HG02571 (cell line): Measurements from ENCODE around the gene FEM1B.
A peak's percentile ranks its signal among the peaks of the same experiment; 100 is the strongest.

ENCODE experiments used
- ATAC-seq: cut with Tn5 transposase; IDR thresholded peaks from one replicate; pipeline ENCODE4 v1.9.1; 2021; ENCODE audit warnings: mild to moderate bottlenecking, moderate library complexity; ENCODE audit not compliant: unreplicated experiment

The FEM1B gene

DNA sequence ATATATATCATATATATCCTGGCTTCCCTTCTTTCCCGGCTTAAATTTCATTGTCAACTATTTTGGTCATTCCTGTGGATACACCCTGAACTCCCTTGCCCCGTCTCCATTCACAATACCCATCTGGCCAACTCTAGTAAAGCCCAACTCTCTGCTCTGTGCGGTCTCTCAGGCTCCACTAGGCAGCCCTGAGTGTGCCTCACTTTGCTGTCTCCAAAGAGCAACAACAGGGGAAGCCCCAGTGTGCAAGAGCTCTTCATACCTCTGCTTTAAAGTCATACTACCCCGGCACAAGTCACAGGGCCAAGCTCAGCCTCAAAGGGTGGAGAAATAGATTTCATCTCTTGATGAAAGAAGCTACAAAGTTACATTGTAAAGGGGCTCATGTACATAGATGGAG is 18.9 kb upstream of the FEM1B start:
- ATAC-seq = no peak

DNA sequence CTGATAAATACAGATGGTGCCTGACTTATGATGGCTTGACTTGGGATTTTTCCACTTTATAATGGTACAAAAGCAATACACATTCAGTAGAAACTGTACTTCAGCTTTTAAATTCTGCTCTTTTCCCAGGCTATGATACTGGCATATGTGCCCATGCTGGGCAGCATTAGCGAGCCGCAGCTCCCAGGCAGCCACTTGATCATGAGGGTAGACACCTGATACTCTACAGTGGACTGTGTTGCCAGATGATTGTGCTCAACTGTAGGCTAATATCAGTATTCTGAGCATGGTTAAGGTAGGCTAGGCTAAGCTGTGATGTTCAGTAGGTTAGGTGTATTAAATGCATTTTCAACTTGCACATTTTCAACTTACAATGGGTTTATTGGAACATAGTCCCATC is 17.7 kb upstream of the FEM1B start:
- ATAC-seq = no peak

DNA sequence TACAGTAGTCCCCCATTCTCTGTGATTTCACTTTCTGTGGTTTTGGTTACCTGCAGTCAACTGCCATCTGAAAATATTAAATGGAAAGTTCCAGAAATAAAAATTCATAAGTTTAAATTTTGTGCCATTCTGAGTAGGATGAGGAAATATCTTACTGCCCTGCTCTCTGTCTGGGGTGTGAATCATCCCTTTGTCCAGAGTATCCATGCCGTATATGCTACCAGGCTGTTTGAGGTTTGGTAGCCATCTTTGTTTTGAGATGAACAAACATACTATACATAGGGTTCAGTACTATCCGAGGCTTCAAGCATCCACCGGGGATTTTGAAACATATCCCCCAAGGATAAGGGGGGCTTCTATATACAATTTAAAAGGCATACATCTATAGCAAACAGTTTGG is 16.3 kb upstream of the FEM1B start:
- ATAC-seq = no peak

DNA sequence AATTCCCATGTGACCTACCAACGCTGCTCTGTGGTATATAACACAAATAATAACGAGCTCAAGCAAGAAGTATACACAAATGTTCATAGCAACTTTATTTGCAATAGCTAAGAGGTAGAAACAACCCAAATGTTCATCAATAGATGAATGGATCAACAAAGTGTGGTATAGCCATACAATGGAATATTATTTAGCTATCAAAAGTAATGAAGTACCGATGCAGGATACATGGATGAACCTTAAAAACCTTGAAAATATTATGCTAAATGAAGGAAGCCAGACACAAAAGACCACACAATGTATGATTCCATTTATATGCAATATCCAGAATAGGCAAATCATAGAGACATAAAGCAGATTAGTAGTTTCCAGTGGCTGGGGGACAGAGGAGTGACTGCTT is 15.6 kb upstream of the FEM1B start:
- no peak for ATAC-seq

DNA sequence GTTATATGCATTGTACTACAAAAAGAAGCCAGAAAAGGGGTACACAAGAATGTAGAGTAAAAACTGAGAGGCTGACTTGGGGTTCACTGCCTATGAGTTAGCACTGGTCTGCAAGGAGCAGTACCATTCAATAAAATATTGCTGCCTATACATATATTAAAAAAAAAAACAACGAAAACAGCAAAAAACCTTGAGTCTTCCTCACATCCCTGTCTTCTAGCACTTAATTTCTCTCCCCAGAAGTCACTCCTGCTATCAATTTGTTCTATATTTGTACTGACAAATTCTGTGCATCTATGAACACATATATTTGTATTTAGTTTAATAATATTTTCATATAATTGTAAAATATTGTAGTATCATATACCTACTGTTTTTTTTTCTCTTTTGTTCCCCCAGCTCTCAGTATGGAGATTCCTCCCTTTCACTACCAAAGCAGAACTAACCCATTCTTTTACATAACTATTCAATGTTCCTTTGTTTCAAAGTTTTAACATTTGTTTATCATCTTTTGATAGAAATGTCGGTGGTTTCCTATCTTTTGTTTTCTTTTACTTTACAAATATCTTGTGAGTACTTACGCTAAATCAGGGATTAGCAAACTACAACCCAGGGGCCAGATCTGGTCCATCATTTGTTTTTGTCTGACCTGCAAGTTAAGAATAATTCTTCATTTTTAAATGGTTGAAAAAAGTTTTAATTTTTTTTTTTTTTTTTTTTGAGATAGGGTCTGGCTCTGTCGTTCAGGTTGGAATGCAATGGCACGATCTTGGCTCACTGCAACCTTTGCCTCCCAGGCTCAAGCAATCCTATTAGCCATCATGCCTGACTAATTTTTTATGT is 14.8 kb upstream of the FEM1B start:
- no peak for ATAC-seq

DNA sequence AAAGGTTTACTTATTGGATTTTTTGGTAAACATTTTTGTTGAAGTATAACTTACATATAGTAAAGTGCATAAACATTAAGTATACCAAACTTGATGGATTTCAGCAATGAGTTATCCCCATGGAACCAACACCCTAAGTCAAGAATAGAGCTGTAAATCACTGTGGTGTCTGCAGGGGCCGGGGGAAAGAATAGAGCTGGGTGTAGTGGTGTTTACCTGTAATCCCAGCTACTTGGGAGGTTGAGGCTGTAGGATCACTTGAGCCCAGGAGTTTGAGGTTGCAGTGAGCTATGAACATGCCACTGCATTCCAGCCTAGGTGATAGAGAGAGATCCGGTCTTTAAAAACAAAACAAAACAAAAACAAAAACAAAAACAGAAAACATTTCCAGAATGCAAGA is 13.3 kb upstream of the FEM1B start:
- no peak for ATAC-seq

DNA sequence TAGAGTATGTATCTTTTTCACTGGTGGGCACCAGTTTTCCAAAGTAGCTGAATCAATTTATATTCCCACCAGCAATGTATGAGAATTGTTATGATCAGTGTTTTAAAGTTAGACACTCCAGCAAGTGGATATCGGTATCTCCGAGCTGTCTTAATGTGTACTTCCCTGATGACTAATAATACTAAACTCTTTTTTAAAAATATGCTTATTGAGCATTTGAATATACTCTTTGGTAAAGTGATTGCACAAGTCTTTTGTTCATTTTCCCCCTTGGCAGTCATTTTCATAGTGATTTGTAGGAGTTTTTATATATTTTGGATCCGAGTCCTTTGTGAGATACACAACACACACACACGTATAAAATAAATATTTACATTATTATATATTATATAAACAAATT is 12.5 kb upstream of the FEM1B start:
- ATAC-seq = no peak

DNA sequence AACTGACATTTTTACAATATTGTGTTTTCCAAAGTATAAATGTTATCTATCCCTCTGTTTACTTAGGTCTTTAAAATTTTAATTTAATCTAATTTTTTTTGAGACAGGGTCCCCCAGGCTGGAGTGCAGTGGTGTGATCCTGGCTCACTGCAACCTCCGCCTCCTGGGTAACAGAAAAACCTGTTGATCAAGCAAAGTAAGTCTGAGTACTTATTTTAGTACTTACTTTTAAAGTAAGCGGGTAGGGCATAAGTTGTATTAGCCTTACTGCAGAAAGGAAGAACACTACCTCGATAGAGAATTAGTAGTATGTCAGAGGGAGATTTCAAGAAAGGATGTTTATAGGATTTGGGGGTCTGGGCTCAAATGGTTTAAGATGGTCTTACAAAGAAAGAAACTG is 11.9 kb upstream of the FEM1B start:
- no peak for ATAC-seq

DNA sequence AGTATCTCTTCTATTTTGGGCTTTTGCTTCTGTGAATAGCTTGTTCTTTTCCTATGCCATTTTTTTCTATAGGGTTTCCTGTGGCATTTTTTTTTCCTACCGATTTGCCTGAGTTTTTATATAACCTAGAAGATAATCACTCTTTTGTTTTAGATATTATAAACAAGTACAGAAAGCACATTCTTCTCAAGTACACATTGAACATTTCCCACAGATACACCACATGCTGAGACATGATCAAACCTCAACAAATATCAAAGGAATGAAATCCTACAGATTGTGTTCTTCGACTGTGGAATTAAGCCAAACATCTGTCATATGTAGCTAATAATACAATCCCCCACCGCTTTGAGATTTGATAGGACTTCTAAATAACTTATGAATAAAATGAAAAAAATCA is 9.1 kb upstream of the FEM1B start:
- no peak for ATAC-seq

DNA sequence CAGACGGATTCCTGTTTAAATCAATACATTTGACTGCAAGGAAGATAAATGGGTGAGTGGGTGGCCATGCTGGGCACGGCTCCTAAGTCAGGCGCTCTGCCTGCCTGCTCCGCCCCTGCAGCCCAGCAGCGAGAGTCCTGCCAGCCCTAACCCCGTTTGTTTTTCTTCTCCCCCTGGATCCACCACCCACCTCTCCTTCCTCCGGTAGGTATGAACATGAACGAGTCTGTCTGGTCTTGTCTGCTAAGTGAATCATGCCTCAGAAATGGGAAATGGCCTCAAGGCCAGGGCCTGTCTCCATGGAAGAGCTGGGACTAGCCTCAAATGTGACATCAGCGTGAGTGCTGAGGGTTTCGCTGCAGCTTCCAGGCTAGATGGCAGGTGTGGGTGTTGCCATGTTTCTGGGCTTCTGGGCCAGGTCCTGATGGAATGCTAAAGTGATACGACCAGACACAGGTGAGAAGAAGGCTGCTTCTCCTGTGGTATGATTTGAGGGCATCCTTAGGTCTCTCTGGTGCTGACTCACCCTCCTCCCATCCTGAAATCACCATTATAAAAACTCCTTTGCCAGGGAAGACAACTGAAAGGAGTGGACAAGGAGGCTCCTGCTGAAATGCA is 5.6 kb upstream of the FEM1B start:
- no peak for ATAC-seq

DNA sequence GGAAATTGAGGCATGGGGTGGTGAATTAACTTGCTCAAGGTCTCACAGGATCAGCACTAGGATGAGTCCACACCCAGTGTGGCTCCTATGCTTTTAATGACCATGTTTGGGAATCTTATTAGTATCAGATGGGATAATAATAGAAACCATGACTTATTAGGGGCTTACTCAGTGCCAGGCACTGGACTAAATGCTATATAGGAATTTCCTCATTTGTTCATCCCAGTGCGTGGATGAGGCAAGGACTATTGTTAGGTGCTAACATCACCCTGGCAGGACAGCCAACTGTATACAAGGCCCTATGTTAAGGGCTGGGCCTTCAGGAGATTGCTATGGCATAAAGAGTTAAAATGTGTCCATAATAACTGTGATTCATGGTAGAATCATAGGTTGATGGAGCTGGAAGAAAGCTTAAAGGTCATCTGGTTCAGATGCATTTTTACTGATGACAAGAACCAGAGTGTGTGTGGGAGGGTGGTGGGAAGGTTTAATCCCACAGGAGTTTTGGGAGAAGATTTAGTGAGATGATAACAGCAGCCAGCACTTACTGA is 4.7 kb upstream of the FEM1B start:
- no peak for ATAC-seq

DNA sequence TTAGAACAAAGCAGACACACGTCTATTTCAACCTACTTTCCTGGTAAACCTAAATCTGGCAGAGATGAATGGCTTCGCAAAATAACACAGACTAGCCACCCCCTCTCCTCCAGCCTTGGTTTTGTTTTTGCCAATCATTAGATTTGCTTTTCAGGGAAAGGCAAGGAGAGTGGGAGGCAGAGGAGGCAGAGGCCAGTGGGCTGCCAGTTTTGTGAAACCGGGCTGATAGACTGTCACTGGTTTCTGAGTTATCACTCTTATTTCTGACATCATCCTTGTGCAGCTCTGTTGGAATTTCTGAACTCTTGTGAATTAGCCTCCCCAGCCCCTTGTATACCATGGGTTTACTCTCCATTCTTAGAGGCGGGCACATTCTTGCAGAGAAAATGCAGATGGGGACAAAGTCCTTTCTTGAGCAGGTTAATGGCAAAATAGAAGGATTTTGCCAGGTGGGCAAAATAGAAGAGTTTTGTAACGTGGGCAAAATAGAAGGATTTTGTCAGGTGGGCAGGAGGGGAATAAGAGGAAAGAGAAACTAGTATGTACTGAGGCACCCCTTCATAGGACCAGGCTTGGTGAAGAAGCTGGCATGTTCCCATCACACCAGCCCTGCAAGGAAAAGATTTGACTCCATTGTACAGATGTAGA is 3.2 kb upstream of the FEM1B start:
- ATAC-seq = no peak

DNA sequence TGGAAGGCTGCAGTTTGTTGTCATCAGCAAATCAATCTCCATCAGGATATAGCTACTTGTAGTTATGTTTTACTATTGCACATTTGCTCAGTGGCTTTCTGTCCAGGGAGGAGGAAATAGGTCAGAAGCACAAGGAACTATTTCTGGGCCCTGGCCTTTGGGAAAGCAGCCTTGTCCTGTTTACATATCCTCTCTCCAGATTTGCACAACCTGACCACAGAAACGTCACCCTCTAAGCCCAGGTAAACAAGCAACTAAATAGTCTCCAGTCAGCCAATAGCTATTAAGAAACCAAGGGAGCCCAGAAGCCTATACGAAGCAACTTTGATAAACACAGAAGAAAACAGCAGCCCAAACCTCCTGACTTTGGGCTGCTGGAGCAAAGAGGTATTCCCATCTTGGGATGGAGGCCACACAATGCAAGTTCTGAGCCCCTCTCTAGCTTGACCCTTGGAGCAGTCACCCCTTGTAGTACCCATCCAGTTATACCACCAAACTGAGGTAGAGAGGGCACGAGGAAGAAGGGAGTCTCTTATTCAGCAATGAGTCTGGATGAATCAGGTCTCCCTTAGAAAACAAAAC is 2.3 kb upstream of the FEM1B start:
- ATAC-seq = no peak

DNA sequence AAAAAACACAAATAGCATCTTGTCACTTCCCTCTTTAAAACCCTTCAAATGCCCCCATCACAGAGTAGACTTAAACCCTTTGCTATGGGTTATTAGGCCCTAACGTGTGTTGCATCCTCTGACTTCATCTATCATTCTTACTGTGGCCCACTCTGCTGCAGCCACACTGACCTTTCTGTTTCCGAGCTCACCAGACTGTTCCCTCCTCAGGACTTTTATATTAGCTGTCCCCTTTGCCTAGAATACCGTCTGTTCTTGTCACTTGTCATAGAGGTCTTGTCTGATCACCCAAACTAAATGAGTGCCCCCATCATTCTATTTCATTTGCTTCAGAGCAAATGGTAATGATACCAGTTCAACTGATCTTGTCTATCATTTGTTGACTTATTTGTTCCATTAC is 877 bp upstream of the FEM1B start:
- ATAC-seq = no peak

DNA sequence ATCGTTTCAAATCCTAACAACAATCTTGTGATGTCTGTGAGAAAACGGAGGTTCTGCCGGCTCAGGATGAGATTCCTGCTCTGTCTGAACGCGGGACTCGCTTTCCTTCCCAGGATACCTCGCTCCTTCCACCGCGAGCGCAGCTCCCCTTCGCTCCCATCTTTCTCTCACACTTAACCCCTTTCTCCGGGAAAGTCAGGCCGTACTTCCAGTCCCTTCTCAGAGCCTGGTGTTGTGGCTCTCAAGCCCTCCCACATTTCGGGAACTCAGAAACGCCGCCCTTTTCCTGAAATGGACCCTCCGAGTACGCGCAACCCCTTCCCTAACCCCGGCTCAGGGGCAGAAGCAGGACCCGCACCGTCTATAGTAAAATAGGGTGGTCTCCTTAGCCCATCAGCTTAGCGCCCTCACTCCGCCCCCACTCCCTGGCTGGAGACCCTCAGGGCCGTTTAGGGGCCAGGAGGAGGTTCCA is 378 bp upstream of the FEM1B start:
- peak; percentile 9 for ATAC-seq

DNA sequence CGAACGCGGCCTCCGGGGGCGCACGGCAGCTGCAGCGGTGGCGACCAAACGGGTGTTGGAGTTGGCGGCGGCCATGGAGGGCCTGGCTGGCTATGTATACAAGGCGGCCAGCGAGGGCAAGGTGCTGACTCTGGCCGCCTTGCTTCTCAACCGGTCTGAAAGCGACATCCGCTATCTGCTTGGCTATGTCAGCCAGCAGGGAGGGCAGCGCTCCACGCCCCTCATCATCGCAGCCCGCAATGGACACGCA is 725 bp downstream of the FEM1B start:
- no peak for ATAC-seq

DNA sequence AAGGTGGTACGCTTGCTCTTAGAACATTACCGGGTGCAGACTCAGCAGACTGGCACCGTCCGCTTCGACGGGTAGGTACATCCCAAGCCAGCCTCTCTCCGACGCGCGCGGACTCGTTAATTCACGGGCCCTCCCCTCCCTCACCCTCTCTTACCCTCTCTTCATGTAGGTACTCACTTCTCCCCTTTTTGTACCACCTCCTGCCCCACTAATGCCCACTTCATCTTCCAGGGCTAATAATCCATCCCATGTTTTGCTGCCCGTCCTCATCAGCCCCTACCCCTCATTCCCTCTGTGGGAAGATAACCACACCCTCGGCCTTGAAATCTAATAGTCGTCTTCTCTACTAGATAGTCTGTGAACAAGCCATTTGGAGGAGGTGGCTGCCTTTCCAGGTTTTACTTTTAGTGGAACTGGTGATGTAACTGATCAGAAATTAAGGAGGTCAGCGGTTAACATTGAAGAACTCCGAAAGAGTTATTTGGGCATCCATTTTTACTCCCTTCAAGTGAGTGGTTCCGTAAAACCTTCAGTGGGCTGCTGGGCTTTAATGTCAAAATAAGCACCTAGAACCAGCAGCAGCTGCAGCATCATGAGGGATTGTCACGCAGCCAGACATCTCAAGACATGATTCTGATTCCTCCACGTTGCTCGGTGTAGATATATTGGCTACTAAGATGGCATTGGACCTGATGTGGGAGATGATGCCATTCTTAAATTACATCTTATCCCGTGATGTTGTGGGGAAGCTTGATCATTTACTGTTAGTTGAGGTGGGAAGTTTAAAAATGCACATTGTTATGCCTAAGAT is 1.3 kb downstream of the FEM1B start:
- peak; percentile 4 for ATAC-seq

DNA sequence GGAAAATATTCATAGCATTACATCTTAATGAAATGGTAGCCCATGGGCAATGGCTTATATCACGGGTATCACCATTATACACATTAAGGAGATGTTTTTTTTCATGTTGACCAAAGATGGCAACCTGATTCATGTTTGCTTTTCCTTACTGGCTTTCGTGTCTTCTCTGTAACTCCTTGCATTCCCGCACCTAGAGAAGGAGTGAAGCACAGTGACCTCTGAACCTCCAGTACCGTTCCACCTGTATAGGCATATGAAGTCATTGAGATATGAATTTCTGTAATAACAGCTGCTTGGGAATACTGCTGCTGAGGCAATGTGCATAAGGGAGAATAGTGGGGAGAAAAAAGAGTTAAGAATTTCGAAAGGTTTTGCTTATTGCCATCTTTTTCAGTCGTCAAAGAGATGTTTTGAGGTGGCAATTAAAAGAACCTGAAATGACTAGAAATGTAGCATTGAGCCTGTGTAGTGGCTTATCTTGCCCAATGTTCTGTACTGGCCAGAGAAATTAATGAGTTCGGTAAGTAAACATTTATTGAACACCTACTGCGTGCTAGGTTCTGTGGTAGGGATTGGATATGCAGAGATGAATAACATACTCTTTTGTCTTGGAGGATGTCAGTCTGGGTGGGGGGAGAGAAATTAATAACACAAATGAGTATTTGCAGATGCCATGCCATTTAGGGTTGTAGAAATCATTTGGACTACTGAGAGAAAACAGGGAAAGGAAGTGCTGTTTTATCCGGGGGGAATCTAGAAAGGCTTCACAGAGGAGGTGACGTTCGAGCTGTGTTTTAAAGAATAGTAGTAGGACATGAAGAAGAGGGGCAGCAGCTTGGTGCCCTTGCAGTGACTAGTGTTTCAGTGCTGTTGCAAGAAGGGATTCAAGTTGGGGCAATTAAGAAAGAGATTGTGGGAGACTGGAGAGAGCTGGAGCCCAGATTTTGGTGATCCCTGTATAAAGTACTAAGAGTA is 2.5 kb downstream of the FEM1B start:
- ATAC-seq = no peak

DNA sequence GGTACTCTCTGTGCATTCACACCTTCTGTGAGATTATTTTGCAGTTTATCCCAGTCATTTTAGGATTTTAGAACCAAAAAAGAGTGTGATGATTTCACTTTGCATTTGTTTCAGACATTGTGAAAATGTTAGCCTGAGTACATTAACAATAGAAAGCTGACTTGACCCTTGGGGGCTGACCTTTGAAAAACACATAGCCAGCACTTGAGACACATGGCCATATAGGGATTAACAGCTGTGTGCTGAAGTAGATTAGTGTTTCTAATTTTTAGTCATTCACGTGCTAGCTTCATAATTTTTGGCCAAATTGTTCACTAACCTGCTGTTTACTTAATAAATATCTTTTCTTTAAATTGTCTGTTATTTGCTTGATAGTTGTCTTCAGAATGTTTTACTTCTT is 3.5 kb downstream of the FEM1B start:
- ATAC-seq = no peak

DNA sequence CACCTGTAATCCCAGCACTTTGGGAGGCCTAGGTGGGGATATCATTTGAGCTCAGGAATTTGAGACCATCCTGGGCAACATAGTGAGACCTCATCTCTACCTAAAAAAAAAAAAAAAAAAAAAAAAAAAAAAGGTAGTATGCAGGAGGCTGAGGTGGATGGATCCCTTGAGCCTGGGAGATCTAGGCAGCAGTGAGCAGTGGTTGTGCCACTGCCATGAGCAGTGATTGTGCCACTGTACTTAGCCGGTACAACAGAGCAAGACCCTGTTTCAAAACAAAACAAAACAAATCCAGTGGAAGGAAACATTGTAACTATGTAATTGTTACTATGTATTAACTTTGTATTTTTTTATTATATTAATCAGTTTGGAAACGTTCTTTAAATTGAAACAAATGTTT is 5.9 kb downstream of the FEM1B start:
- no peak for ATAC-seq
